Activated B cell treated with CpG ODN at 0.5 μM for 24 hours (primary cell): Measurements from ENCODE around the gene HNRNPM. TPM values are rescaled to one million over a fixed set of nuclear protein-coding genes. Genes with fewer than 3 reads are reported as not detected.

ENCODE experiments used
- ATAC-seq: fragments of 200-7000 bp; cut with Tn5 transposase; one replicate; pipeline ENCODE4 v1.10.0; 2021; ENCODE audit warnings: low read depth, mild to moderate bottlenecking, moderate library complexity
- CTCF ChIA-PET: fragments of 350-600 bp; sonication (Branson Sonifier 250); formaldehyde crosslinking; loops from one replicate; lab custom pipeline; 2021; ENCODE audit warnings: antibody characterized with exemption; lab: Charles Lee
- POLR2A ChIA-PET: fragments of 350-600 bp; sonication (Branson Sonifier 250); formaldehyde crosslinking; loops from one replicate; lab custom pipeline; 2021; ENCODE audit warnings: antibody characterized with exemption; lab: Charles Lee
- DNase-seq: peaks from one replicate; pipeline ENCODE4 v3.0.0; 2022
- H3K27ac Mint-ChIP-seq: one replicate; pipeline ENCODE4 v1.8.0; 2020; ENCODE audit warnings: mixed read lengths
- H3K27me3 Mint-ChIP-seq: one replicate; pipeline ENCODE4 v1.8.0; 2021; ENCODE audit warnings: mixed read lengths
- H3K36me3 Mint-ChIP-seq: one replicate; pipeline ENCODE4 v1.8.0; 2021; ENCODE audit warnings: low read depth, mixed read lengths
- H3K4me1 Mint-ChIP-seq: one replicate; pipeline ENCODE4 v1.8.0; 2021; ENCODE audit warnings: mixed read lengths
- H3K4me3 Mint-ChIP-seq: one replicate; pipeline ENCODE4 v1.8.0; 2020; ENCODE audit warnings: mild to moderate bottlenecking, mixed read lengths
- H3K9me3 Mint-ChIP-seq: one replicate; pipeline ENCODE4 v1.8.0; 2020; ENCODE audit warnings: mixed read lengths
- intact Hi-C: fragments of 100-400 bp; cut with micrococcal nuclease; formaldehyde crosslinking; loops from one replicate; pipeline ENCODE4 v1.15.1; 2024
- total RNA-seq: library from RNA; stranded (reverse); gene quantifications from 2 replicates; pipeline ENCODE4 v1.2.3, GENCODE V29; 2022
- TF ChIP-seq, protein P1 (sequence below): fragments of 200-600 bp; IDR thresholded peaks from one replicate; pipeline ENCODE4 v1.8.0; 2022; ENCODE audit warnings: antibody characterized with exemption, mild to moderate bottlenecking

HNRNPM gene
- total RNA-seq, 1 donor from 2014 or later = 282 TPM

DNA sequence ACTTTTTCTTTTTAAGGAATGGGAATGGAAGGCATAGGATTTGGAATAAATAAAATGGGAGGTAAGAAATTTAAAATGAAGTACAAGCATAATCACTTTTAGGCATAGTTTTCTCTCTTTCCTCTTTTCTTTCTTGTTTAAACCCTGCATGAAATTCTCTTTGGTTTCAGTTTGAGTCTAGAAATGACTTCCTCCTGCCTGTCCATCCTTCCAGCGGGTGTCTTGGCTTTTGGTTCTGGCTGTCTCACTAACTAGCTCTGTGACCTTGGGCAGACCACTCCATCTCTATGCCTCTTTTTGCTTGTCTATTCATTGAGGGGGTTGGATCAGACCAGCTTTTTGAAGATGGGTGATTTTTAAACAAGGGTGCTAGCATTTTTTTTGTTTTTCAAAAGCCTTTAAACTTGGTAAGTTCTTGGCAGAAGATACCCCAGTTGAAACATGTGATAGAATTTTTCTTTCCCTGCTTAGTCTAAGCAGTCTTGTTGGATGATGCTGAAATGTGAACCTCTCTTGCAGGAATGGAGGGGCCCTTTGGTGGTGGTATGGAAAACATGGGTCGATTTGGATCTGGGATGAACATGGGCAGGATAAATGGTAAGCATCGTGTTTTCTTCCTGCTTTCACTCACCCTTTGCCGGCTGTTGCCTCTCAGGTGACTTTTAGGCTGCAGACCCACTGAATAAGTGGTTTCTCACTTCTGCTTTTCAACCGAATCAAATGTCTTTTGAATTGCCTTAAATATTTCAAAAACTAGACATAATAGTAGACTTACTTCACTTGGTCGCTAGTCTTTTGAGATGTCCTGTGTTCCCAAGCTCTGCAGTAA, 29.1 kb downstream of the HNRNPM start:
- POLR2A ChIA-PET = interaction anchor here (0.6 to 1.7 kb wide), 7 partner anchors 14 to 280 kb away, joined by 3 to 12 read pairs (median 5); partner anchors contain the start of genes HNRNPM and ZNF414
- peaks cover 88% of the 10 kb centered on the region for H3K36me3 Mint-ChIP-seq
- intact Hi-C loops = loop anchor here (1.0 to 5.0 kb wide), 3 partner anchors 30 to 61 kb away; partner anchors contain the start of genes HNRNPM, MARCHF2 and ZNF414
- CTCF ChIA-PET = interaction anchor here (1.7 kb wide), 1 partner anchor 61 kb away, joined by 7 read pairs; the partner anchor contains the start of gene MARCHF2
- peak; percentile 82 for ATAC-seq
- H3K4me3 Mint-ChIP-seq = peak overlapping the region; percentile 76
- H3K4me1 Mint-ChIP-seq = peaks cover 54% of the 10 kb centered on the region
- no peak for DNase-seq
- no peaks in the 10 kb centered on the region for H3K9me3 Mint-ChIP-seq
- TF ChIP-seq, protein P1, sequence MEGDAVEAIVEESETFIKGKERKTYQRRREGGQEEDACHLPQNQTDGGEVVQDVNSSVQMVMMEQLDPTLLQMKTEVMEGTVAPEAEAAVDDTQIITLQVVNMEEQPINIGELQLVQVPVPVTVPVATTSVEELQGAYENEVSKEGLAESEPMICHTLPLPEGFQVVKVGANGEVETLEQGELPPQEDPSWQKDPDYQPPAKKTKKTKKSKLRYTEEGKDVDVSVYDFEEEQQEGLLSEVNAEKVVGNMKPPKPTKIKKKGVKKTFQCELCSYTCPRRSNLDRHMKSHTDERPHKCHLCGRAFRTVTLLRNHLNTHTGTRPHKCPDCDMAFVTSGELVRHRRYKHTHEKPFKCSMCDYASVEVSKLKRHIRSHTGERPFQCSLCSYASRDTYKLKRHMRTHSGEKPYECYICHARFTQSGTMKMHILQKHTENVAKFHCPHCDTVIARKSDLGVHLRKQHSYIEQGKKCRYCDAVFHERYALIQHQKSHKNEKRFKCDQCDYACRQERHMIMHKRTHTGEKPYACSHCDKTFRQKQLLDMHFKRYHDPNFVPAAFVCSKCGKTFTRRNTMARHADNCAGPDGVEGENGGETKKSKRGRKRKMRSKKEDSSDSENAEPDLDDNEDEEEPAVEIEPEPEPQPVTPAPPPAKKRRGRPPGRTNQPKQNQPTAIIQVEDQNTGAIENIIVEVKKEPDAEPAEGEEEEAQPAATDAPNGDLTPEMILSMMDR = no peak
- H3K27ac Mint-ChIP-seq = peak overlapping the region; percentile 89
- H3K27me3 Mint-ChIP-seq = no peaks in the 10 kb centered on the region

DNA sequence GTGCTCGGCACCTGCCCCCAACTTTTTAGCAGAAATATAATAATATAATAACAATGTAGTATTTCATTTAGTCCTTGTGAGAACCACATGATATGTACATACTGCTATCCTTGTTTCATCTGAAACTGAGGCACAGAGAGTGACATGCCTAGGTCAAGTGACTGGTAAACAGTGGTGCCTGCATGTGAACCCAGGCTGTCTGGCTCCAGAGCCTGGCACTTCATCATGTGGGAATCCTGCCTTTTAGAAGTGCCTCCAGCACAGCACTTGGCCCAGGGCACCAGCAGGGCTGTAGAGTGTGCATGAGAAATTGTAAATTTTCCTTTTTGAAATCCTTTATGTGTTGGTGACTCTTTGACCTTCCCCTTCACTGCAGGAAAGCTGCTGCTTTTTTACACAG, 30.2 kb downstream of the HNRNPM start:
- Mint-ChIP-seq H3K27ac (peak overlapping the region; percentile 89), H3K27me3 (no peaks in the 10 kb centered on the region), H3K4me3 (no peak overlapping the region), H3K36me3 (peaks cover 80% of the 10 kb centered on the region), H3K9me3 (no peaks in the 10 kb centered on the region), H3K4me1 (peaks cover 54% of the 10 kb centered on the region)
- intact Hi-C loops = no loop called here
- no peak for ATAC-seq
- CTCF ChIA-PET = interaction anchor here (1.2 kb wide), 1 partner anchor 31 kb away, joined by 5 read pairs; no protein-coding TSS in a partner anchor
- POLR2A ChIA-PET = interaction anchor here (0.7 to 1.7 kb wide), 4 partner anchors 26 to 39 kb away, joined by 3 to 7 read pairs (median 4); partner anchors contain the start of gene ZNF414
- TF ChIP-seq, protein P1 = no peak
- DNase-seq = no peak

DNA sequence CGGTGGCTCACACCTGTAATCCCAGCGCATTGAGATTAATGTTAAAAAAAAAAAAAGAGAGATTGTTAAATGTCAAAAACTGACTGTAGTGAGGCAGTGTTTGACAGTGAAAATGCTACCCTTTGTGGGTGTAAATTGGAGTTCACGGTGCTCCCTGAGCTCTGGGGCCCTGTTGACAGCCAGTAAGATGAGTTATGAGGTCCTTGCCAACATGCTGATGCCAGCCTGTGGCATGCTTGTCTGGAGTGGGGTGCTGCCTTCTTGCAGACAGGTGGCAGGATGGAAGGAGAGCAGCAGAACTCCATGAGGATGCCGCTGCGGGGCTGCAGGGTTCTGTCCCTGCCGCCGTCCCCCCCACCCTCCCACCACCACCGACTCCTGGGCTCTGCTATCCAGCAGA, 31.7 kb downstream of the HNRNPM start:
- Mint-ChIP-seq H3K9me3 (no peaks in the 10 kb centered on the region), H3K4me1 (peaks cover 54% of the 10 kb centered on the region), H3K4me3 (no peak overlapping the region), H3K27me3 (no peaks in the 10 kb centered on the region), H3K36me3 (peaks cover 77% of the 10 kb centered on the region), H3K27ac (peak overlapping the region; percentile 73)
- ChIA-PET POLR2A (interaction anchor here (1.2 kb wide), 1 partner anchor 63 kb away, joined by 3 read pairs; the partner anchor contains the start of gene MARCHF2), CTCF (interaction anchor here (0.6 kb wide), 1 partner anchor 123 kb away, joined by 3 read pairs; no protein-coding TSS in a partner anchor)
- ATAC-seq (no peak), DNase-seq (no peak)
- TF ChIP-seq, protein P1 = no peak
- intact Hi-C loops = no loop called here

DNA sequence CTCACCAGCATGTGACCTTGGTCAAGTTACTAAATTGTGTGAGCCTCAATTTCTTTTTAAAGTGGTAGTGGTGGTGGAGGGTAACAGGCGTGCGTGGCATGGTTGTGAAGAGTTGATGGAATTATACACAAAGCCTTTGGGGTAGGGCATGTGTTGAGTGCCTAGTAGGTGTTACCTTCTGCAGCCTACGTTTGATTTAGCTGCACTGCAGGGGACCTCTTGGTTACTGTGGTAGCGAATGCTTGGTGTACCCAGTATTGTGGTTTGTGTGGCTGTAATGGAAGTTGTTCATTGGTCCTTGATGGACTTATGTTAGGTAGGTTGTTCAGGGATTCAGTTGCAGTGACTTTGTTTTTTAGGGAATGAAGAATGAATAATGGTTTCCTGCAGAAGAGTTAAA, 33.1 kb downstream of the HNRNPM start:
- Mint-ChIP-seq H3K27me3 (no peaks in the 10 kb centered on the region), H3K4me1 (peaks cover 45% of the 10 kb centered on the region), H3K9me3 (no peaks in the 10 kb centered on the region), H3K27ac (no peak overlapping the region), H3K36me3 (peaks cover 82% of the 10 kb centered on the region), H3K4me3 (no peak overlapping the region)
- ChIA-PET CTCF (no interaction called here), POLR2A (no interaction called here)
- no peak for DNase-seq
- TF ChIP-seq, protein P1 = no peak
- no peak for ATAC-seq
- intact Hi-C loops = no loop called here

DNA sequence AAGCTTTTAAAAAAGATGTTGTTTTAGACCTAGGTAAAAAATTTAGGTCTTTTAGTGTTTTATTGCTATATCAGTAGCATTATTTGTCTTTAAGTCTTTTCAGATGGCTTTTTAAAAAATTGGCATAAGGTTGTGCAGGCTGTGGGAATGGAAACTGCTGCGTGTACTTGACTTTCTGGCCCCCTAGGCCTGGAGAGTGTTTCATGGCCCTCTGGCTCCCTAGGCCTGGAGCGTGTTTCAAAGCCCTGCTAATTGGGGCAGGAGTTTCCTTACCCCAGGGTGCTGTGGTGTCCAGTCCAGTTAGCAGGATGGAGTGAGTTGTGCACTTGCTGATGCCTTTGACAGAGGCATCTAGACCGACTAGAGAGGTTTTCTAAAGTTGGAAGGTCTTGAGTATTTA, 33.8 kb downstream of the HNRNPM start:
- peaks cover 82% of the 10 kb centered on the region for H3K36me3 Mint-ChIP-seq
- peaks cover 38% of the 10 kb centered on the region for H3K4me1 Mint-ChIP-seq
- intact Hi-C loops = no loop called here
- no peak for DNase-seq
- peak overlapping the region; percentile 32 for H3K27ac Mint-ChIP-seq
- no peaks in the 10 kb centered on the region for H3K27me3 Mint-ChIP-seq
- ATAC-seq = no peak
- POLR2A ChIA-PET = no interaction called here
- TF ChIP-seq, protein P1 = no peak
- H3K4me3 Mint-ChIP-seq = no peak overlapping the region
- H3K9me3 Mint-ChIP-seq = no peaks in the 10 kb centered on the region
- CTCF ChIA-PET = no interaction called here
